Transverse colon (tissue), 4 donors: ENCODE measurements around the gene LGR5.

Experiments used
- CTCF ChIP-seq, 5 experiments: fragments of 200-600 bp in 3 of 5; fragments of 450-650 bp in 2 of 5; sonication (generic) in 3 of 5; IDR thresholded peaks; 1 replicate in 2 of 5; 2 replicates in 3 of 5; pipeline ENCODE4 v1.5.1; 2016 to 2017; ENCODE audit warnings: antibody characterized with exemption in 5 of 5, inconsistent platforms in 3 of 5, mild to moderate bottlenecking in 2 of 5, moderate library complexity in 1 of 5
- POLR2A ChIP-seq: fragments of 450-650 bp; IDR thresholded peaks from one replicate; pipeline ENCODE4 v1.6.1; 2016; ENCODE audit warnings: antibody characterized with exemption, mild to moderate bottlenecking, moderate library complexity
- POLR2AphosphoS5 ChIP-seq, 3 donors: sonication (generic); formaldehyde crosslinking; IDR thresholded peaks; one replicate each; pipeline ENCODE4 v1.6.1; 2016; ENCODE audit warnings: antibody characterized with exemption in 3 of 3

GRCh38 chr12:71415336-71416231 lies 24.0 kb upstream of the LGR5 start:
- TF ChIP-seq CTCF (IDR thresholded peaks at IDR 0.05) (peak; percentile 59 to 75 (median 63)), POLR2AphosphoS5 (IDR thresholded peaks at IDR 0.05) (no peak), POLR2A (no peak)
